ENCODE data around the gene IPO5. TPM values are rescaled to one million over a fixed set of nuclear protein-coding genes. Genes with fewer than 3 reads are reported as not detected.
A peak's percentile ranks its signal among the peaks of the same experiment; 100 is the strongest.

Gene IPO5
- total and polyA plus RNA-seq, 2 of the 8 experiments (the other 6 are each of a cell fraction or from before 2014, with no cell fraction given) = 143 to 410 TPM

GRCh38 chr13:98019186-98019585, 65.7 kb downstream of the IPO5 start:
- Histone ChIP-seq H3K18ac (ENCODE audit: extremely low read depth, low read length) (no peak overlapping the region), H3K4me2 (ENCODE audit: insufficient read depth in 1 of 2, low read depth in 2 of 2, low read length in 2 of 2) (no peak overlapping the region), H2BK5ac (ENCODE audit: low read depth, low read length) (no peak overlapping the region), H3K23me2 (ENCODE audit: low read depth, low read length) (peaks cover 2% of the 10 kb centered on the region; the same call in 1 of the 2 replicates), H4K8ac (ENCODE audit: extremely low read depth, insufficient read depth, low read length) (no peak overlapping the region), H3K4me1 (replicated peaks in 1 of 4; ENCODE audit: control insufficient read depth in 3 of 4, insufficient read depth in 4 of 4, low read length in 3 of 4) (no peaks in the 10 kb centered on the region), H3K79me2 (ENCODE audit: control insufficient read depth in 1 of 2, insufficient read depth in 2 of 2, low read length in 2 of 2) (no peaks in the 10 kb centered on the region), H3K36me3 (ENCODE audit: control insufficient read depth in 2 of 4, insufficient read depth in 4 of 4, low read length in 3 of 4) (peaks cover 29 to 93% (median 73%) of the 10 kb centered on the region in 4 experiments), H3K9me3 (ENCODE audit: insufficient read depth in 2 of 2, low read depth in 1 of 2, low read length in 1 of 2) (no peaks in the 10 kb centered on the region), H3K14ac (ENCODE audit: insufficient read length) (no peak overlapping the region), H2BK120ac (replicated peaks; ENCODE audit: low read depth, low read length) (no peak overlapping the region), H3K56ac (replicated peaks; ENCODE audit: insufficient read length, low read depth, low read length) (no peak overlapping the region), H2BK15ac (ENCODE audit: low read length) (no peak overlapping the region), H3K4ac (replicated peaks; ENCODE audit: insufficient read length, low read depth, low read length) (no peak overlapping the region), H3K9ac (replicated peaks in 1 of 4; ENCODE audit: extremely low read depth in 1 of 4, low read depth in 3 of 4, low read length in 3 of 4) (no peak overlapping the region), H3K27ac (ENCODE audit: low read depth, low read length) (no peak overlapping the region), H4K20me1 (replicated peaks in 1 of 2; ENCODE audit: control insufficient read depth in 1 of 2, insufficient read depth in 2 of 2, low read length in 2 of 2) (peaks cover 2 to 8% of the 10 kb centered on the region in 2 experiments), H2BK20ac (ENCODE audit: low read length) (no peak overlapping the region), H3K27me3 (replicated peaks in 1 of 4; ENCODE audit: control insufficient read depth in 3 of 4, extremely low read depth in 1 of 4, insufficient read depth in 3 of 4, low read length in 3 of 4) (no peaks in the 10 kb centered on the region), H3K23ac (ENCODE audit: insufficient read length) (no peak overlapping the region), H3K4me3 (ENCODE audit: extremely low read depth in 1 of 4, insufficient read depth in 2 of 4, low read depth in 3 of 4, low read length in 4 of 4) (no peak overlapping the region), H2AK5ac (ENCODE audit: low read depth, low read length) (no peak overlapping the region), H2BK12ac (ENCODE audit: low read depth, low read length) (no peak overlapping the region), H3K79me1 (ENCODE audit: low read depth, low read length) (no peaks in the 10 kb centered on the region), H2AFZ (ENCODE audit: low read length) (no peak overlapping the region), H4K91ac (replicated peaks; ENCODE audit: insufficient read length, low read length) (no peak overlapping the region), H4K5ac (ENCODE audit: insufficient read length, low read depth, low read length) (no peak overlapping the region)
- 89% methylated on average over 4 of the region's 4 CpGs; no CpG with 5 or more reads in 1 of the 2 experiments for WGBS, 2 experiments (ENCODE audit: extremely low coverage in 1 of 2, insufficient coverage in 1 of 2, insufficient read length in 1 of 2, insufficient replicate concordance in 2 of 2, low coverage in 1 of 2, low lambda C conversion rate in 2 of 2, missing lambda C conversion rate in 1 of 2)
- POLR2A ChIA-PET (ENCODE audit: partially characterized antibody) = interaction anchor here (2.5 kb wide), 1 partner anchor 22 kb away, joined by 6 read pairs; no protein-coding TSS in a partner anchor
- CTCF ChIA-PET (ENCODE audit: partially characterized antibody) = no interaction called here
- DNase-seq (ENCODE audit: low read depth in 1 of 2, low spot score in 2 of 2) = no peak
- FAIRE-seq = no peak
- TF ChIP-seq POLR2AphosphoS5 (IDR thresholded peaks at IDR 0.05; ENCODE audit: low read depth, low read length) = peak; percentile 66
- no peak for TF ChIP-seq RXRA (IDR thresholded peaks at IDR 0.05; ENCODE audit: insufficient read depth, low read depth, low read length)
- TF ChIP-seq SUZ12 (IDR thresholded peaks at IDR 0.05; ENCODE audit: low read length) = no peak
- TF ChIP-seq NRF1 (IDR thresholded peaks at IDR 0.05; ENCODE audit: low read depth, low read length) = no peak
- no peak for TF ChIP-seq ZNF274 (IDR thresholded peaks at IDR 0.05; ENCODE audit: borderline replicate concordance, extremely low read depth, low read length)
- TF ChIP-seq SIN3A (conservative IDR thresholded peaks at IDR 0.05 in 1 of 2, IDR thresholded peaks at IDR 0.05 in 1 of 2; ENCODE audit: low read depth in 1 of 2, low read length in 2 of 2) = no peak
- no peak for TF ChIP-seq TEAD4 (IDR thresholded peaks at IDR 0.05; ENCODE audit: low read depth, low read length)
- TF ChIP-seq GABPA (IDR thresholded peaks at IDR 0.05; ENCODE audit: borderline replicate concordance, insufficient read depth, low read length) = no peak
